HepG2 (cell line): Measurements from ENCODE around the gene BCAS4. TPM values are rescaled to one million over a fixed set of nuclear protein-coding genes. Genes with fewer than 3 reads are reported as not detected.

ENCODE experiments used
- ATAC-seq: fragments of 200-7000 bp; cut with Tn5 transposase; 3 replicates; pipeline ENCODE4 v1.9.1; 2020; ENCODE audit warnings: mild to moderate bottlenecking, moderate library complexity
- BruUV-seq: library from RNA; stranded (reverse); fragments of 400-500 nt; replicated peaks from 2 replicates; lab custom pipeline; 2021; lab: Mats Ljungman, UMichigan
- CTCF ChIA-PET: fragments of 300-600 bp; formaldehyde crosslinking; extraction: SDS; loops from one replicate; lab custom pipeline; 2021; ENCODE audit warnings: low total read pairs, inconsistent platforms, low intra/inter-chr PET ratio; lab: Yijun Ruan, JAX
- POLR2A ChIA-PET: fragments of 350-600 bp; sonication (Branson Sonifier 250); formaldehyde crosslinking; loops from one replicate; lab custom pipeline; 2020; ENCODE audit warnings: antibody characterized with exemption, inconsistent platforms; lab: Yijun Ruan, JAX
- DNase-seq: peaks from one replicate; pipeline ENCODE4 v3.0.0-alpha.2; 2015; ENCODE audit warnings: low spot score
- FAIRE-seq: peaks from 3 replicates; lab custom pipeline; 2011; peaks lifted over from hg19 to GRCh38; lab: Jason Lieb, UNC
- H2AFZ ChIP-seq: one replicate; pipeline ENCODE4 v1.6.1; 2011; ENCODE audit warnings: low read length, inconsistent platforms
- H3K27ac ChIP-seq: fragments of 300-600 bp; 3 replicates; pipeline ENCODE4 v1.8.0; 2011; ENCODE audit warnings: mixed run types, mild to moderate bottlenecking, mixed read lengths, low read length, inconsistent platforms; ENCODE audit not compliant: insufficient read depth; ENCODE audit errors: extremely low read length
- H3K27me3 ChIP-seq, 2 experiments: fragments of 200-600 bp in 1 of 2; 2 replicates in 1 of 2; 3 replicates in 1 of 2; pipeline versions ENCODE4 v1.6.0 to v1.8.0; 2011; ENCODE audit warnings: low read length in 2 of 2, mild to moderate bottlenecking in 2 of 2, moderate library complexity in 2 of 2, inconsistent platforms in 1 of 2; ENCODE audit not compliant: insufficient read depth in 2 of 2, control insufficient read depth in 1 of 2
- H3K36me3 ChIP-seq, 2 experiments: fragments of 200-600 bp in 1 of 2; replicated peaks in 1 of 2; 2 replicates in 1 of 2; 3 replicates in 1 of 2; pipeline versions ENCODE4 v1.5.1 to v1.8.0; 2011; ENCODE audit warnings: low read length in 2 of 2, inconsistent platforms in 1 of 2; ENCODE audit not compliant: insufficient read depth in 2 of 2, control insufficient read depth in 1 of 2
- H3K4me1 ChIP-seq: 2 replicates; pipeline ENCODE4 v1.5.1; 2012; ENCODE audit warnings: low read length, inconsistent platforms; ENCODE audit not compliant: insufficient read depth
- H3K4me2 ChIP-seq: 2 replicates; pipeline ENCODE4 v1.6.0; 2011; ENCODE audit warnings: low read depth, low read length, inconsistent platforms
- H3K4me3 ChIP-seq, 3 experiments: fragments of 200-600 bp in 1 of 3; sonication (generic), shearing (Covaris generic) in 1 of 3; replicated peaks in 1 of 3; 2 replicates each; pipeline ENCODE4 v1.5.1; 2011 to 2016; ENCODE audit warnings: low read length in 3 of 3, inconsistent platforms in 2 of 3, low read depth in 2 of 3, mild to moderate bottlenecking in 2 of 3, control low read depth in 1 of 3, mixed read lengths in 1 of 3; ENCODE audit not compliant: insufficient read depth in 1 of 3
- H3K79me2 ChIP-seq: one replicate; pipeline ENCODE4 v1.6.1; 2011; ENCODE audit warnings: low read length, inconsistent platforms; ENCODE audit not compliant: insufficient read depth
- H3K9ac ChIP-seq: 2 replicates; pipeline ENCODE4 v1.6.0; 2011; ENCODE audit warnings: mild to moderate bottlenecking, low read depth, low read length, inconsistent platforms; ENCODE audit not compliant: insufficient read depth
- H3K9me3 ChIP-seq: 2 replicates; pipeline ENCODE4 v1.5.1; 2012; ENCODE audit warnings: mild to moderate bottlenecking, low read length
- H4K20me1 ChIP-seq: 2 replicates; pipeline ENCODE4 v1.6.0; 2011; ENCODE audit warnings: inconsistent platforms, mild to moderate bottlenecking, low read length, moderate library complexity; ENCODE audit not compliant: insufficient read depth
- GABPA ChIP-seq, 2 experiments: IDR thresholded peaks; 2 replicates each; pipeline ENCODE4 v1.6.1; 2011 to 2016; ENCODE audit warnings: low read depth in 2 of 2, low read length in 1 of 2, missing biosample characterization in 1 of 2, missing genetic modification characterization in 1 of 2
- HIVEP1 ChIP-seq: sonication (generic); formaldehyde crosslinking; IDR thresholded peaks from 2 replicates; pipeline ENCODE4 v1.4.0; 2020; ENCODE audit warnings: mild to moderate bottlenecking, missing genetic modification reagents
- ZNF10 ChIP-seq: sonication (generic); formaldehyde crosslinking; IDR thresholded peaks from 2 replicates; pipeline ENCODE4 v1.4.0; 2020; ENCODE audit warnings: mild to moderate bottlenecking, low read depth, missing genetic modification reagents, borderline replicate concordance
- ZNF256 ChIP-seq: sonication (generic); formaldehyde crosslinking; conservative IDR thresholded peaks from 2 replicates; pipeline ENCODE4 v1.4.0; 2020; ENCODE audit warnings: missing genetic modification reagents
- WGBS: methylation state at CpG from one replicate; pipeline ENCODE4 v1.1.6; 2017; ENCODE audit warnings: low lambda C conversion rate; 5-methylcytosine and 5-hydroxymethylcytosine counted together
- in situ Hi-C: cut with HindIII; loops from 2 replicates; pipeline ENCODE4 v1.10.0; 2017; ENCODE audit warnings: low pct_unique_long_range_greater_than_20kb; ENCODE audit not compliant: extremely low pct_ligation_motif_present
- intact Hi-C: fragments of 100-400 bp; cut with micrococcal nuclease; formaldehyde crosslinking; loops from one replicate; pipeline ENCODE4 v1.10.0; 2022; ENCODE audit not compliant: unreplicated experiment
- polyA plus RNA-seq, 8 experiments: library from polyadenylated mRNA; depleted of rRNA in 3 of 8; stranded (reverse) in 7 of 8; unstranded in 1 of 8; fragments of >200 nt; fragmentation: Illumina TruSeq in 4 of 8; extraction: Trizol in 4 of 8; gene quantifications; 2 replicates each; pipeline versions ENCODE4 v1.2.1 to v1.2.3, GENCODE V29; 2011 to 2016; ENCODE audit warnings: low read depth in 4 of 8, missing spikeins in 1 of 8, mixed read lengths in 1 of 8; ENCODE audit not compliant: insufficient read depth in 1 of 8
- total RNA-seq, 5 experiments: library from RNA; depleted of rRNA; stranded (reverse); fragments of >200 nt; fragmentation: Illumina TruSeq; extraction: Trizol; gene quantifications; 2 replicates each; pipeline ENCODE4 v1.2.3, GENCODE V29; 2016; ENCODE audit warnings: low read depth in 1 of 5

Gene BCAS4
- total and polyA plus RNA-seq, 2 of the 13 experiments (the other 11 are each of a cell fraction or from before 2014, with no cell fraction given): 7.2 to 8.0 TPM

- no peaks in the 10 kb centered on the region for H3K9me3 ChIP-seq
- H4K20me1 ChIP-seq: no peaks in the 10 kb centered on the region
- intact Hi-C loops (no loop called here), in situ Hi-C loops (no loop called here)
- H3K36me3 ChIP-seq: no peaks in the 10 kb centered on the region
- CTCF ChIA-PET: no interaction called here
- no peak overlapping the region for H3K4me3 ChIP-seq
- H3K79me2 ChIP-seq: no peaks in the 10 kb centered on the region
- POLR2A ChIA-PET: interaction anchor here (1.2 kb wide), 1 partner anchor 8 kb away, joined by 4 read pairs; no protein-coding TSS in a partner anchor
- 77% methylated on average over 6 of the region's 6 CpGs for WGBS
- no peaks in the 10 kb centered on the region; a peak in 1 of 5 replicates for H3K27me3 ChIP-seq
- no peak overlapping the region for H3K9ac ChIP-seq
- DNase-seq (no peak), FAIRE-seq (no peak)
- no peak overlapping the region for H3K4me2 ChIP-seq
- H3K27ac ChIP-seq: no peak overlapping the region
- BruUV-seq: no TSS peak
- TF ChIP-seq GABPA (IDR thresholded peaks at IDR 0.05; ENCODE audit: low read depth, low read length): 0 out of 2 replicates have a peak, but pooled peaks have one; percentile 5
- TF ChIP-seq GABPA (CRISPR knock-in tag; IDR thresholded peaks at IDR 0.05; ENCODE audit: low read depth): no peak
- TF ChIP-seq ZNF256 (CRISPR knock-in tag): no peak
- TF ChIP-seq, all 625 proteins: peak for 1
- H3K4me1 ChIP-seq: peaks cover 27% of the 10 kb centered on the region
- ATAC-seq: no peak
- H2AFZ ChIP-seq: no peak overlapping the region
These were observed 70.3 kb downstream of the BCAS4 start for GRCh38 chr20:50865114-50865513.

GRCh38 chr20:50865591-50865990 is 70.7 kb downstream of the BCAS4 start:
- Histone ChIP-seq H3K4me3 (no peak overlapping the region), H3K27ac (no peak overlapping the region), H3K36me3 (no peaks in the 10 kb centered on the region), H3K9me3 (no peaks in the 10 kb centered on the region), H3K4me2 (no peak overlapping the region), H3K4me1 (peaks cover 32% of the 10 kb centered on the region), H3K27me3 (no peaks in the 10 kb centered on the region; a peak in 1 of 5 replicates), H3K9ac (no peak overlapping the region)
- no TSS peak for BruUV-seq
- DNase-seq: no peak
- FAIRE-seq: no peak
- WGBS: 36% methylated on average over 7 of the region's 7 CpGs
- POLR2A ChIA-PET: interaction anchor here (1.2 kb wide), 1 partner anchor 9 kb away, joined by 4 read pairs; no protein-coding TSS in a partner anchor
- in situ Hi-C loops: no loop called here
- intact Hi-C loops: no loop called here
- CTCF ChIA-PET: no interaction called here
- ATAC-seq: no peak
- peak; percentile 37; the same call in 1 of the 2 replicates for TF ChIP-seq HIVEP1
- no peak for TF ChIP-seq ZNF10 (CRISPR knock-in tag)
- TF ChIP-seq, all 625 proteins: peak for 1
- Histone ChIP-seq H2AFZ (no peak overlapping the region), H4K20me1 (no peaks in the 10 kb centered on the region), H3K79me2 (no peaks in the 10 kb centered on the region)
